HepG2 (cell line): Measurements from ENCODE around the gene UBAC1. TPM values are rescaled to one million over a fixed set of nuclear protein-coding genes. Genes with fewer than 3 reads are reported as not detected.

ENCODE experiments used
- HNF4A ChIP-seq: sonication (generic); formaldehyde crosslinking; IDR thresholded peaks from 2 replicates; pipeline ENCODE4 v1.4.0; 2020; ENCODE audit warnings: missing genetic modification reagents
- HNRNPL ChIP-seq: fragments of 200-400 bp; formaldehyde crosslinking; IDR thresholded peaks from 2 replicates; pipeline ENCODE4 v1.6.1; 2017; ENCODE audit warnings: mild to moderate bottlenecking, low read depth, low read length
- ISL2 ChIP-seq: sonication (generic); formaldehyde crosslinking; IDR thresholded peaks from 2 replicates; pipeline ENCODE4 v1.5.0; 2020; ENCODE audit warnings: missing genetic modification reagents
- KAT8 ChIP-seq: IDR thresholded peaks from 2 replicates; pipeline ENCODE4 v1.6.1; 2016; ENCODE audit warnings: missing genetic modification reagents, missing compliant biosample characterization
- MYC ChIP-seq: sonication (generic); formaldehyde crosslinking; IDR thresholded peaks from 2 replicates; pipeline ENCODE4 v1.9.0; 2021; ENCODE audit warnings: missing genetic modification reagents, borderline replicate concordance
- NFE2L1 ChIP-seq: sonication (generic); formaldehyde crosslinking; IDR thresholded peaks from 2 replicates; pipeline ENCODE4 v1.4.0; 2020; ENCODE audit warnings: missing genetic modification reagents, mild to moderate bottlenecking, borderline replicate concordance
- SMARCC2 ChIP-seq: fragments of 450-650 bp; IDR thresholded peaks from 2 replicates; pipeline ENCODE4 v1.6.1; 2017; ENCODE audit warnings: antibody characterized with exemption, mild to moderate bottlenecking
- WIZ ChIP-seq: sonication (generic); formaldehyde crosslinking; IDR thresholded peaks from 2 replicates; pipeline ENCODE4 v1.5.1; 2020; ENCODE audit warnings: mild to moderate bottlenecking, missing genetic modification reagents
- ZNF282 ChIP-seq: fragments of 450-650 bp; IDR thresholded peaks from 2 replicates; pipeline ENCODE4 v1.6.1; 2018; ENCODE audit not compliant: partially characterized antibody
- ZNF720 ChIP-seq: sonication (generic); formaldehyde crosslinking; IDR thresholded peaks from 2 replicates; pipeline ENCODE4 v1.4.0; 2020; ENCODE audit warnings: missing genetic modification reagents
- polyA plus RNA-seq, 8 experiments: library from polyadenylated mRNA; depleted of rRNA in 3 of 8; stranded (reverse) in 7 of 8; unstranded in 1 of 8; fragments of >200 nt; fragmentation: Illumina TruSeq in 4 of 8; extraction: Trizol in 4 of 8; gene quantifications; 2 replicates each; pipeline versions ENCODE4 v1.2.1 to v1.2.3, GENCODE V29; 2011 to 2016; ENCODE audit warnings: low read depth in 4 of 8, missing spikeins in 1 of 8, mixed read lengths in 1 of 8; ENCODE audit not compliant: insufficient read depth in 1 of 8
- total RNA-seq, 5 experiments: library from RNA; depleted of rRNA; stranded (reverse); fragments of >200 nt; fragmentation: Illumina TruSeq; extraction: Trizol; gene quantifications; 2 replicates each; pipeline ENCODE4 v1.2.3, GENCODE V29; 2016; ENCODE audit warnings: low read depth in 1 of 5
- TF ChIP-seq, protein P1 (sequence below), 2 experiments: fragments of 450-650 bp in 1 of 2; sonication (generic) in 1 of 2; formaldehyde crosslinking in 1 of 2; IDR thresholded peaks; 2 replicates each; pipeline versions ENCODE4 v1.6.1 to v1.8.0; 2016 to 2022; ENCODE audit warnings: antibody characterized with exemption in 1 of 2, mild to moderate bottlenecking in 1 of 2, missing genetic modification reagents in 1 of 2
- TF ChIP-seq, protein P2 (sequence below): sonication (generic); formaldehyde crosslinking; IDR thresholded peaks from 2 replicates; pipeline ENCODE4 v1.4.0; 2020; ENCODE audit warnings: missing genetic modification reagents, borderline replicate concordance
- TF ChIP-seq, protein P3 (sequence below): IDR thresholded peaks from 2 replicates; pipeline ENCODE4 v1.6.1; 2016; ENCODE audit warnings: low read depth, borderline replicate concordance
- TF ChIP-seq, protein P4 (sequence below): sonication (generic); formaldehyde crosslinking; IDR thresholded peaks from 2 replicates; pipeline ENCODE4 v1.5.0; 2020; ENCODE audit warnings: missing genetic modification reagents
- TF ChIP-seq, protein P5 (sequence below): IDR thresholded peaks from 2 replicates; pipeline ENCODE4 v1.6.1; 2016; ENCODE audit warnings: mild to moderate bottlenecking, missing biosample characterization, missing genetic modification reagents
- TF ChIP-seq, protein P6 (sequence below): sonication (generic); formaldehyde crosslinking; IDR thresholded peaks from 2 replicates; pipeline ENCODE4 v1.5.0; 2020; ENCODE audit warnings: mild to moderate bottlenecking, missing genetic modification reagents, moderate library complexity

UBAC1 gene
- total and polyA plus RNA-seq, 2 of the 13 experiments (the other 11 are each of a cell fraction or from before 2014, with no cell fraction given), result 32.2 to 34.1 TPM

DNA sequence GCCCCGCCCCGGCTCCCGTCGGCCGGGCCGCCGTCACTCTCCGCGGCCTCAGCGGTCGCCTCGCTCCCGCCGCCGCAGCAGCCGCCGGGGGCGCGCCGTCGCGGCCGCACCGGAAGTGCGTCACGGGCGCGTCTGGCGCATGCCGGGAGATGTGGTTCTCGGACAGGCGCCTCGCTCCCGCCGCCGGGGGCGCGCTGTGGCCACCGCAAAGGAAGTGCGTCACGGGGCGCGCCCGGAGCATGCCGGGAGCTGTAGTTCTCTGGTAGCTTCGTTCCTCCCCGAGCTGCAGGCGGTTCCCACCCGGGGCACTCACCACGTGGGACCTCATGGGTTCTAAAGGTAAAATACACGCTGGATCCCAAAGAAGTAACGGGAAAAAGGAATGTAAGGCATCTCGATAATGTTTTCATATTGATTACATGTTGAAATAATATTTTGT is at the start of gene UBAC1 (continued):
- TF ChIP-seq, protein P1, sequence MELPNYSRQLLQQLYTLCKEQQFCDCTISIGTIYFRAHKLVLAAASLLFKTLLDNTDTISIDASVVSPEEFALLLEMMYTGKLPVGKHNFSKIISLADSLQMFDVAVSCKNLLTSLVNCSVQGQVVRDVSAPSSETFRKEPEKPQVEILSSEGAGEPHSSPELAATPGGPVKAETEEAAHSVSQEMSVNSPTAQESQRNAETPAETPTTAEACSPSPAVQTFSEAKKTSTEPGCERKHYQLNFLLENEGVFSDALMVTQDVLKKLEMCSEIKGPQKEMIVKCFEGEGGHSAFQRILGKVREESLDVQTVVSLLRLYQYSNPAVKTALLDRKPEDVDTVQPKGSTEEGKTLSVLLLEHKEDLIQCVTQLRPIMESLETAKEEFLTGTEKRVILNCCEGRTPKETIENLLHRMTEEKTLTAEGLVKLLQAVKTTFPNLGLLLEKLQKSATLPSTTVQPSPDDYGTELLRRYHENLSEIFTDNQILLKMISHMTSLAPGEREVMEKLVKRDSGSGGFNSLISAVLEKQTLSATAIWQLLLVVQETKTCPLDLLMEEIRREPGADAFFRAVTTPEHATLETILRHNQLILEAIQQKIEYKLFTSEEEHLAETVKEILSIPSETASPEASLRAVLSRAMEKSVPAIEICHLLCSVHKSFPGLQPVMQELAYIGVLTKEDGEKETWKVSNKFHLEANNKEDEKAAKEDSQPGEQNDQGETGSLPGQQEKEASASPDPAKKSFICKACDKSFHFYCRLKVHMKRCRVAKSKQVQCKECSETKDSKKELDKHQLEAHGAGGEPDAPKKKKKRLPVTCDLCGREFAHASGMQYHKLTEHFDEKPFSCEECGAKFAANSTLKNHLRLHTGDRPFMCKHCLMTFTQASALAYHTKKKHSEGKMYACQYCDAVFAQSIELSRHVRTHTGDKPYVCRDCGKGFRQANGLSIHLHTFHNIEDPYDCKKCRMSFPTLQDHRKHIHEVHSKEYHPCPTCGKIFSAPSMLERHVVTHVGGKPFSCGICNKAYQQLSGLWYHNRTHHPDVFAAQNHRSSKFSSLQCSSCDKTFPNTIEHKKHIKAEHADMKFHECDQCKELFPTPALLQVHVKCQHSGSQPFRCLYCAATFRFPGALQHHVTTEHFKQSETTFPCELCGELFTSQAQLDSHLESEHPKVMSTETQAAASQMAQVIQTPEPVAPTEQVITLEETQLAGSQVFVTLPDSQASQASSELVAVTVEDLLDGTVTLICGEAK (IDR thresholded peaks at IDR 0.05), result peak; percentile 35; the same call in 1 of the 2 replicates
- TF ChIP-seq, protein P1 (CRISPR knock-in tag; IDR thresholded peaks at IDR 0.05), result no peak
- TF ChIP-seq SMARCC2 (no peak), ZNF720 (CRISPR knock-in tag) (no peak), HNF4A (CRISPR knock-in tag) (no peak), KAT8 (CRISPR knock-in tag) (peak; percentile 43; the same call in 1 of the 2 replicates), MYC (peak; percentile 72), HNRNPL (no peak), ISL2 (CRISPR knock-in tag) (peak; percentile 43; the same call in 1 of the 2 replicates), ZNF282 (no peak), NFE2L1 (no peak), WIZ (CRISPR knock-in tag) (no peak)
- TF ChIP-seq, protein P2, sequence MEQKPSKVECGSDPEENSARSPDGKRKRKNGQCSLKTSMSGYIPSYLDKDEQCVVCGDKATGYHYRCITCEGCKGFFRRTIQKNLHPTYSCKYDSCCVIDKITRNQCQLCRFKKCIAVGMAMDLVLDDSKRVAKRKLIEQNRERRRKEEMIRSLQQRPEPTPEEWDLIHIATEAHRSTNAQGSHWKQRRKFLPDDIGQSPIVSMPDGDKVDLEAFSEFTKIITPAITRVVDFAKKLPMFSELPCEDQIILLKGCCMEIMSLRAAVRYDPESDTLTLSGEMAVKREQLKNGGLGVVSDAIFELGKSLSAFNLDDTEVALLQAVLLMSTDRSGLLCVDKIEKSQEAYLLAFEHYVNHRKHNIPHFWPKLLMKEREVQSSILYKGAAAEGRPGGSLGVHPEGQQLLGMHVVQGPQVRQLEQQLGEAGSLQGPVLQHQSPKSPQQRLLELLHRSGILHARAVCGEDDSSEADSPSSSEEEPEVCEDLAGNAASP (CRISPR knock-in tag), result no peak
- TF ChIP-seq, protein P3, sequence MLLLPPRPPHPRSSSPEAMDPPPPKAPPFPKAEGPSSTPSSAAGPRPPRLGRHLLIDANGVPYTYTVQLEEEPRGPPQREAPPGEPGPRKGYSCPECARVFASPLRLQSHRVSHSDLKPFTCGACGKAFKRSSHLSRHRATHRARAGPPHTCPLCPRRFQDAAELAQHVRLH, result 0 out of 2 replicates have a peak, but pooled peaks have one; percentile 45
- TF ChIP-seq, protein P4, sequence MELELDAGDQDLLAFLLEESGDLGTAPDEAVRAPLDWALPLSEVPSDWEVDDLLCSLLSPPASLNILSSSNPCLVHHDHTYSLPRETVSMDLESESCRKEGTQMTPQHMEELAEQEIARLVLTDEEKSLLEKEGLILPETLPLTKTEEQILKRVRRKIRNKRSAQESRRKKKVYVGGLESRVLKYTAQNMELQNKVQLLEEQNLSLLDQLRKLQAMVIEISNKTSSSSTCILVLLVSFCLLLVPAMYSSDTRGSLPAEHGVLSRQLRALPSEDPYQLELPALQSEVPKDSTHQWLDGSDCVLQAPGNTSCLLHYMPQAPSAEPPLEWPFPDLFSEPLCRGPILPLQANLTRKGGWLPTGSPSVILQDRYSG (CRISPR knock-in tag), result 0 out of 2 replicates have a peak, but pooled peaks have one; percentile 42
- TF ChIP-seq, protein P5, sequence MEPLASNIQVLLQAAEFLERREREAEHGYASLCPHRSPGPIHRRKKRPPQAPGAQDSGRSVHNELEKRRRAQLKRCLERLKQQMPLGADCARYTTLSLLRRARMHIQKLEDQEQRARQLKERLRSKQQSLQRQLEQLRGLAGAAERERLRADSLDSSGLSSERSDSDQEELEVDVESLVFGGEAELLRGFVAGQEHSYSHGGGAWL (CRISPR knock-in tag), result 0 out of 2 replicates have a peak, but pooled peaks have one; percentile 6
- TF ChIP-seq, protein P6, sequence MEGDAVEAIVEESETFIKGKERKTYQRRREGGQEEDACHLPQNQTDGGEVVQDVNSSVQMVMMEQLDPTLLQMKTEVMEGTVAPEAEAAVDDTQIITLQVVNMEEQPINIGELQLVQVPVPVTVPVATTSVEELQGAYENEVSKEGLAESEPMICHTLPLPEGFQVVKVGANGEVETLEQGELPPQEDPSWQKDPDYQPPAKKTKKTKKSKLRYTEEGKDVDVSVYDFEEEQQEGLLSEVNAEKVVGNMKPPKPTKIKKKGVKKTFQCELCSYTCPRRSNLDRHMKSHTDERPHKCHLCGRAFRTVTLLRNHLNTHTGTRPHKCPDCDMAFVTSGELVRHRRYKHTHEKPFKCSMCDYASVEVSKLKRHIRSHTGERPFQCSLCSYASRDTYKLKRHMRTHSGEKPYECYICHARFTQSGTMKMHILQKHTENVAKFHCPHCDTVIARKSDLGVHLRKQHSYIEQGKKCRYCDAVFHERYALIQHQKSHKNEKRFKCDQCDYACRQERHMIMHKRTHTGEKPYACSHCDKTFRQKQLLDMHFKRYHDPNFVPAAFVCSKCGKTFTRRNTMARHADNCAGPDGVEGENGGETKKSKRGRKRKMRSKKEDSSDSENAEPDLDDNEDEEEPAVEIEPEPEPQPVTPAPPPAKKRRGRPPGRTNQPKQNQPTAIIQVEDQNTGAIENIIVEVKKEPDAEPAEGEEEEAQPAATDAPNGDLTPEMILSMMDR, result peak; percentile 62
